Measurements from ENCODE around the gene SLC25A45.
"Not testable (repeated sequence)": the region's sequence is repeated elsewhere in the genome, so short reads cannot be mapped to it uniquely, and the experiment has no call there.

Gene SLC25A45

DNA sequence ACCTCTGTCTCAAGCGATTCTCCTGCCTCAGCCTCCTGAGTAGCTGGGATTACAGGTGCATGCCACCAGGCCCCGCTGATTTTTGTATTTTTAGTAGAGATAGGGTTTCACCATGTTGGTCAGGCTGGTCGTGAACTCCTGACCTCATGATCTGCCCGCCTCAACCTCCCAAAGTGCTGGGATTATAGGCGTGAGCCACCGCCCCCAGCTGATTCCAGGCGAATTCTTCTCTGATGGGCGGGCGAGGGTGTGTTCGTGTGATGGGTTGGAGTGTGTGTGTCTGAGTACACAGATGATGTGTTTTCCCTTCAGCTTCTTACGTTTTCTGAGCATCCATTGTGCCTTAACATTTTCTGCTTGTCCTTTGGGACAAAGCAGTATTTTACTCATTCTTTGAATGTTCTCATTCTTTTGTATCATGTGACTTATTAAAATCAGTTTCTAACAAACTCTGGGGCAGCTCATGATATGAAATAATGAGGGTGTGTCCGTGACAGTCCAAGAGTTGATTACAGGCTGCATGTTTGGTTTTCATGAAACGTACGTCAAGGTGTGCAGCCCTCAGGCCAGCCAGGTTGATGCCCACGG lies 30.7 kb upstream of the SLC25A45 start:
- WGBS, 2 experiments = 90 to 94% methylated on average over 15 of the region's 15 CpGs
- H3K4me3 ChIP-seq (ENCODE audit: insufficient read depth, low read depth, low read length); H3K27me3 ChIP-seq (ENCODE audit: control insufficient read depth, insufficient read depth, low read length, poor library complexity, severe bottlenecking); H3K36me3 ChIP-seq (ENCODE audit: control insufficient read depth, insufficient read depth, low read length); H3K9me3 ChIP-seq (ENCODE audit: control insufficient read depth, low read length); H3K27ac ChIP-seq (ENCODE audit: insufficient read depth, low read depth, low read length, poor library complexity, severe bottlenecking): not testable (repeated sequence)
- peaks cover 13% of the 10 kb centered on the region for H3K4me1 ChIP-seq (ENCODE audit: control insufficient read depth, insufficient read depth, low read length)

DNA sequence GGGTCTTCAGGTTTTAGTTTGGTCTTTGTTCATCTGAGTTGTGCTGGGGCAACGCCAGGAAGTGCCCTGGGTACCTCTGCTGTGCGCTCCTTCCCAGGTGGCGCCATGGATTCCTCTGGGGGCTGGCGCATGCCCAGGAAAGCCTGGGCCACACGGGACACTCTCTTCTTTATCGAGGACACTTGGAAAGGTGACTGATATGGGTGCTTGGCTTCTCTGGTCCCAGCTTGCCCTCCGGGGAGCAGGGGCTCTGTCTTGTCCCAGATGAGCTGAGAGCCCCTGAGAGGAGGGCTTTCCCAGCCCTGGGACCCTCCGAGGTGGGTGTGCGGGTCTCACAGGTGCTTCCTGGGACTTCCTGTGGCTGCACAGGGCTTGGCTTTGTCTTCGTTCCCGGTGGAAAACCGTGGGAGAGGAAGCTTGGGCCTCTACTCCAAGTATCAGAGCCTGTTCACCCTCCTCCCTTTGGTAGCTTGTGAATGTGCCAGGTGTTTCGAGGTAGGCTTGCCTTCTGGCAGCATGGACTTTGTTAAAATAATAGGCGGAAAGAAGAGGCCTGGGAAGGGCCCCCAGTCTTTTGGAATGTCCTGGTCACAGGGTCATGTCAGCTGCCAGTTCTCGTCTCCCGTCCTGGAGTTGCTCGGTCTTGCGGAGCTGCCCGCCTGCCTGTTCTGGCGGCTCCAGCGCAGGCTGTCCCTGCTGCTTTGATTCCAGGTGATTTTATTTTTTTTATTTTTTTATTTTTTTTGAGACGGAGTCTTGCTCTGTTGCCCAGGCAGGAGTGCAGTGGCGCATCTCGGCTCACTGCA lies 30.0 kb upstream of the SLC25A45 start:
- 93 to 94% methylated on average over 24 of the region's 24 CpGs for whole genome bisulfite sequencing, 2 experiments
- no peak overlapping the region for H3K27ac ChIP-seq (ENCODE audit: insufficient read depth, low read depth, low read length, poor library complexity, severe bottlenecking)
- H3K36me3 ChIP-seq (ENCODE audit: control insufficient read depth, insufficient read depth, low read length) = no peaks in the 10 kb centered on the region
- H3K9me3 ChIP-seq (ENCODE audit: control insufficient read depth, low read length) = no peaks in the 10 kb centered on the region
- no peaks in the 10 kb centered on the region for H3K27me3 ChIP-seq (ENCODE audit: control insufficient read depth, insufficient read depth, low read length, poor library complexity, severe bottlenecking)
- H3K4me1 ChIP-seq (ENCODE audit: control insufficient read depth, insufficient read depth, low read length) = peaks cover 8% of the 10 kb centered on the region
- no peak overlapping the region for H3K4me3 ChIP-seq (ENCODE audit: insufficient read depth, low read depth, low read length)

DNA sequence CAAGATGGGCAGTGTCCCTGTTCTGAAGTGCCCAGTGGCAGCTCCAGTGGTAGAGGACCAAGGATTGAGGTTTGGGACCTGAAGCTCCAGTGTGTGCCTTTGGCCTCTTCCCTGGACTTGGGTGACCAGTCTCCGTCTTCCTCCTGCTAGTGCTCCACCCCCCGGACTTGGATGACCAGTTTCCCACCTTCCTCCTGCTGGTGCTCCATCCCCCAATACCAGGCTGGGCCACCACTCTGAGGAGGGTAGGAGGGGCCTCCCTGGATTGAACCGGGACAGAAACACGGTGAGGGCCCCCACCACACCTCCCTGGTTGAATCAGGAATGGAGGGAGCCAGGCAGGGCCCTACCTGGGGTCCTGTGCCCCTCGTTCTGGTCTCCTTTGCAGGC lies 29.2 kb upstream of the SLC25A45 start:
- peaks cover 8% of the 10 kb centered on the region for H3K4me1 ChIP-seq (ENCODE audit: control insufficient read depth, insufficient read depth, low read length)
- no peaks in the 10 kb centered on the region for H3K36me3 ChIP-seq (ENCODE audit: control insufficient read depth, insufficient read depth, low read length)
- no peak overlapping the region for H3K27ac ChIP-seq (ENCODE audit: insufficient read depth, low read depth, low read length, poor library complexity, severe bottlenecking)
- no peaks in the 10 kb centered on the region for H3K27me3 ChIP-seq (ENCODE audit: control insufficient read depth, insufficient read depth, low read length, poor library complexity, severe bottlenecking)
- no peak overlapping the region for H3K4me3 ChIP-seq (ENCODE audit: insufficient read depth, low read depth, low read length)
- WGBS, 2 experiments = 88 to 93% methylated on average over 5 of the region's 5 CpGs
- no peaks in the 10 kb centered on the region for H3K9me3 ChIP-seq (ENCODE audit: control insufficient read depth, low read length)

DNA sequence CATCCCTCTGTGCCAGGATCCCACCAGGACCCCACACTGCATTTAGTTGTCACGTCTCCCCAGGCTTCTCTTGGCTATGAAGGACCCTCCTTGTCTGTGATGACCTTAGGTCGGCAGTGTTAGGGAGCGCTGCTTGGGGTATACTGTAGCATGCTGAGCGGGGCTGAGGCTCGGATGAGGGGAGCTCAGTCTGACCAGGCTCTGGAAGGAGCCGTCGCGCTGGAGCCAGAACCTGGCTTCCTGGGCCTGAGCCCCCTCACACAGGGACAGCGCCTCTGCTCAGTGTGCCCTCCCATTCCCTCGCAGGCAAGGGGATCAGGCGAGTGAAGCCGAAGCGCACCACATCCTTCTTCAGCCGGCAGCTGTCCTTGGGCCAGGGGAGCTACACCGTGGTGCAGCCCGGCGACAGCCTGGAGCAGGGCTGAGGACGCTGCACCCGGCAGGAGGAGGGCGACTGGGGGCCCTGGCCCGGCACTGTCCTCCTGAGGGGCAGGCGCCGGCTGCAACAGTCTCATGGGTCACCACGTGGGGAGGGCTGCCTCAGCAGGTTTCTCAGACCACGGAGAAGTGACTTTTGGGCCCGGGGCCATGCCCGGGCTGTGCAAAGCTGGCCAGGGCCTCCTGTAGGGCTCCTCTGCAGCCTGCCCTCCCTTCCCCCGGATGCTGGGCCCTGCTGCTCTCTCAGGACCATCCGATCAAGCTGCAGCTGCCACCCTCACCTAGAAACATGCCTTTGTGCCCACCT lies 28.7 kb upstream of the SLC25A45 start:
- 90 to 91% methylated on average over 29 of the region's 29 CpGs for WGBS, 2 experiments
- no peak overlapping the region for H3K4me3 ChIP-seq (ENCODE audit: insufficient read depth, low read depth, low read length)
- no peaks in the 10 kb centered on the region for H3K36me3 ChIP-seq (ENCODE audit: control insufficient read depth, insufficient read depth, low read length)
- H3K4me1 ChIP-seq (ENCODE audit: control insufficient read depth, insufficient read depth, low read length) = peaks cover 7% of the 10 kb centered on the region
- H3K9me3 ChIP-seq (ENCODE audit: control insufficient read depth, low read length) = no peaks in the 10 kb centered on the region
- no peaks in the 10 kb centered on the region for H3K27me3 ChIP-seq (ENCODE audit: control insufficient read depth, insufficient read depth, low read length, poor library complexity, severe bottlenecking)
- no peak overlapping the region for H3K27ac ChIP-seq (ENCODE audit: insufficient read depth, low read depth, low read length, poor library complexity, severe bottlenecking)

DNA sequence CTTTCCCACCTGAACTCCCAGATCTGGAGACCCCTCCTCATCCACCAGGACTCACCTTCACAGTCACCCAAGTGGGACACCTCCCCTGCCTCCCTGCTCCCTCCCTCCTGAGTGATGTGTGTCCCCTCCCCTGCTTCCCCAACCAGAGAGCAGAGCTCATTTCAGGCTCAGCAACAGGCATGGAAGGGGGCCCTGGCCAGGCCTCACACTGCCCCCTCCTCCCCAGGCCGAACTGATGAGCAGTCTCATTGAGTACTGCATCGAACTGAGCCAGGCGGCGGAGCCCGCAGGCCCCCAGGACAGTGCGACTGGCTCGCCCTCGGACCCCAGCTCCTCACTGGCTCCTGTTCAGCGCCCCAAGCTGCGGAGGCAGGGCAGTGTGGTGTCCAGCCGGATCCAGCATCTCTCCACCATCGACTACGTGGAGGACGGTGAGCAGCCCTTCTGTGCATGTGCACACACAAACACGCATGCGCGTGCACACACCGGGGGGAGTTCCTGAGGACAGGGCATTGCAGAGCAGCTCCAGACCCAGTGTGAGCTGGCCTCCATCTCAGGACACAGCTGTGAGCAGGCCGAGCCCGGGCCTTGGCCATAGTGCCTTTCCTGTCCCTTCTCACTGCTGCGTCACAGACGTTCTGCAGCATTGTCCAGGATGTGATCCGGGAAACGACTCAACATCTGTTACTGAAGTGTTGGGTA lies 22.3 kb upstream of the SLC25A45 start:
- no peak overlapping the region for H3K27ac ChIP-seq (ENCODE audit: insufficient read depth, low read depth, low read length, poor library complexity, severe bottlenecking)

DNA sequence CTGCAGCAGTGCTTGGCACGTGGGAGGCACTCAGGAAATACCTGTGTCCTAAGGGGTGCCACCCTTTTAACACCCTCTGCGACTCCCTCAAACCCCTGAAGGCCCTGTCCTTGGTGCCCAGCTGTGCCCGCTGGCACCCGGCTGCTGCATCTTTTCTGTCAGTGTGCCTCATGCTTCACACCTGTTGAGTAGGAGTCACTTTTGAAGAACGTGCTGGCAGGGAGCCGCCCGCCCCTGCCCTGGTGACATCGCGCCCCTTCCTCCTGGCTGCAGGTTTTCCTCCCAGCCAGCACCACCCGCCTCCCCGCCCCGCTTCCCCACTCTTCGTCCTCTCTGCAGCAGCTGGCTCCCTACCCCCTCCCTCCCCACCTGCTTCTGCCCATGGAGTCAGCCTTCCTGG lies 21.8 kb upstream of the SLC25A45 start:
- Histone ChIP-seq H3K36me3 (ENCODE audit: control insufficient read depth, insufficient read depth, low read length) (peaks cover 7% of the 10 kb centered on the region), H3K9me3 (ENCODE audit: control insufficient read depth, low read length) (no peaks in the 10 kb centered on the region), H3K4me3 (ENCODE audit: insufficient read depth, low read depth, low read length) (no peak overlapping the region), H3K27me3 (ENCODE audit: control insufficient read depth, insufficient read depth, low read length, poor library complexity, severe bottlenecking) (no peaks in the 10 kb centered on the region), H3K27ac (ENCODE audit: insufficient read depth, low read depth, low read length, poor library complexity, severe bottlenecking) (no peak overlapping the region), H3K4me1 (ENCODE audit: control insufficient read depth, insufficient read depth, low read length) (no peaks in the 10 kb centered on the region)
- 92% methylated on average over 13 of the region's 13 CpGs for WGBS, 2 experiments

More for the DNA sequence above, 22.3 kb upstream of the SLC25A45 start:
- H3K4me1 ChIP-seq (ENCODE audit: control insufficient read depth, insufficient read depth, low read length) = no peaks in the 10 kb centered on the region
- H3K4me3 ChIP-seq (ENCODE audit: insufficient read depth, low read depth, low read length) = no peak overlapping the region
- no peaks in the 10 kb centered on the region for H3K9me3 ChIP-seq (ENCODE audit: control insufficient read depth, low read length)
- no peaks in the 10 kb centered on the region for H3K27me3 ChIP-seq (ENCODE audit: control insufficient read depth, insufficient read depth, low read length, poor library complexity, severe bottlenecking)
- H3K36me3 ChIP-seq (ENCODE audit: control insufficient read depth, insufficient read depth, low read length) = peaks cover 7% of the 10 kb centered on the region
- WGBS, 2 experiments = 95 to 96% methylated on average over 24 of the region's 24 CpGs

DNA sequence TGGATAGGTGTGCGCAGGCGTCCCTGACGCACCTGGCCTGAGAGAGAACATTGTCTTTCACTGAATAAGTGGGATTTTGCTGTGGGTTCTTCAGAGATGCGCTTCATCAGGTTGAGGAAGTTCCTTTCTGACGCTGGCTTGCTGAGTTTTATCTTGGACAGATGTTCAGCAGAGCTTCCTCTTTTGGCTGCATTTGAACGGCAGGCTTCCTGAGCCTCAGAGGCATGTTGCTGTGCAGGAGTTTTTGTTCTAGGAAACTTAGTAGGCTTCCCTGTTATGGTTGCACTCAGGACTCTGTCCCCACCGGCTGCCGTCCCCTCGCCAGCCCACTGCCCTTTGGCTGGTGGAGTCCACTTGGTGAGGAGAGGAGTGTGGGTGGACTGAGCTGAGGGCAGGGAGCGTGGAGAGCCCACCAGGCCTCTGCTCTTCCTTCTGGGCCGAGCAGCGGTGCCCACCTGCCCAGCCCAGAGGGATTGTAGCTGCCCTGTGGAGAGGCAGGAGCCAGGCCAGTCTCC lies 21.2 kb upstream of the SLC25A45 start:
- Histone ChIP-seq H3K36me3 (ENCODE audit: control insufficient read depth, insufficient read depth, low read length) (peaks cover 7% of the 10 kb centered on the region), H3K9me3 (ENCODE audit: control insufficient read depth, low read length) (no peaks in the 10 kb centered on the region), H3K27ac (ENCODE audit: insufficient read depth, low read depth, low read length, poor library complexity, severe bottlenecking) (no peak overlapping the region), H3K27me3 (ENCODE audit: control insufficient read depth, insufficient read depth, low read length, poor library complexity, severe bottlenecking) (no peaks in the 10 kb centered on the region), H3K4me3 (ENCODE audit: insufficient read depth, low read depth, low read length) (no peak overlapping the region), H3K4me1 (ENCODE audit: control insufficient read depth, insufficient read depth, low read length) (no peaks in the 10 kb centered on the region)
- WGBS, 2 experiments = 96% methylated on average over 12 of the region's 12 CpGs

DNA sequence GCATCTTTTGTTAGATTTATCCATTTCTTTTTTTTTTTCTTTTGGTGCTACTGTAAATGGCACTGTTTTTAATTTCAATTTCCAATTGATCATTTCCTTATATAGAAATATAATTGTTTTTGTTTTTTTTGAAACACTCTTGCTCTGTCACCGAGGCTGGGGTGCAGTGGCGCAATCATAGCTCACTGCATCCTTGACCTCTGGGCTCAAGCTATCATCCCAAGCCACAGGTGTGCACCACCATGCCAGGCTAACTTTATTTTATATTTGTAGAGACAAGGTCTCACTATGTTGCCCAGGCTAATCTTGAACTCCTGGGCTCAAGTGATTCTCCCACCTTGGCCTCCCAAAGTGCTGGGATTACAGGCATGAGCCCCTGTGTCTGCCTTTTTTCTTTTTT lies 20.3 kb upstream of the SLC25A45 start:
- peaks cover 7% of the 10 kb centered on the region for H3K36me3 ChIP-seq (ENCODE audit: control insufficient read depth, insufficient read depth, low read length)
- H3K9me3 ChIP-seq (ENCODE audit: control insufficient read depth, low read length) = no peaks in the 10 kb centered on the region
- H3K27ac ChIP-seq (ENCODE audit: insufficient read depth, low read depth, low read length, poor library complexity, severe bottlenecking) = no peak overlapping the region
- H3K27me3 ChIP-seq (ENCODE audit: control insufficient read depth, insufficient read depth, low read length, poor library complexity, severe bottlenecking) = no peaks in the 10 kb centered on the region
- H3K4me1 ChIP-seq (ENCODE audit: control insufficient read depth, insufficient read depth, low read length) = no peaks in the 10 kb centered on the region
- H3K4me3 ChIP-seq (ENCODE audit: insufficient read depth, low read depth, low read length) = no peak overlapping the region
- 98 to 100% methylated on average over 2 of the region's 2 CpGs for WGBS, 2 experiments

DNA sequence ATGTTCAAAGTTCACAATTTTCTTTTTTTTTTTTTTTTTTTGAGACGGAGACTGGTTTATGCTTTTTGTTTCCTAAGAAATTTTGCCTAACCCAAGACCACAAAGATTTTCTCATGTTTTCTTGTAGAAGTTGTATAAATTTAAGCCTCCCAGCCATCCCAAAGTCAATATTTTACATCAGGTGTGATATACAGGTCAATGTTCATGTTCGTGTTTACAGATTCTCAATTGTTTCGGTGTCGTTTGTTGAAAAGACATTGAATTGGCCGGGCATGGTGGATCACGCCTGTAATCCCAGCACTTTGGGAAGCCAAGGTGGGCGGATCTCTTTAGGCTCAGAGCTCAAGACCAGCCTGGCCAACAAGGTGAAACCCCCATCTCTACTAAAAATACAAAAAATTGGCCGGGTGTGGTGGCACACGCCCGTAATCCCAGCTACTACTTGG lies 19.4 kb upstream of the SLC25A45 start:
- Histone ChIP-seq H3K36me3 (ENCODE audit: control insufficient read depth, insufficient read depth, low read length) (peaks cover 7% of the 10 kb centered on the region), H3K4me1 (ENCODE audit: control insufficient read depth, insufficient read depth, low read length) (no peaks in the 10 kb centered on the region), H3K27ac (ENCODE audit: insufficient read depth, low read depth, low read length, poor library complexity, severe bottlenecking) (no peak overlapping the region), H3K27me3 (ENCODE audit: control insufficient read depth, insufficient read depth, low read length, poor library complexity, severe bottlenecking) (no peaks in the 10 kb centered on the region), H3K9me3 (ENCODE audit: control insufficient read depth, low read length) (no peaks in the 10 kb centered on the region), H3K4me3 (ENCODE audit: insufficient read depth, low read depth, low read length) (no peak overlapping the region)
- WGBS, 2 experiments = 91 to 92% methylated on average over 9 of the region's 10 CpGs

Data from ectodermal cell (in vitro differentiated cells).